HG03439 (cell line): ENCODE results near the gene GREB1L.
"Not testable (repeated sequence)": the region's sequence is repeated elsewhere in the genome, so short reads cannot be mapped to it uniquely, and the experiment has no call there.

ENCODE experiments used
- ATAC-seq: cut with Tn5 transposase; IDR thresholded peaks from one replicate; pipeline ENCODE4 v1.9.1; 2021; ENCODE audit warnings: mild to moderate bottlenecking, moderate library complexity; ENCODE audit not compliant: unreplicated experiment

The GREB1L gene

GRCh38 chr18:21303895-21304294 lies 61.9 kb downstream of the GREB1L start:
- ATAC-seq, result no peak

- ATAC-seq, result no peak
Observed at GRCh38 chr18:21305621-21306020, 63.6 kb downstream of the GREB1L start.

GRCh38 chr18:21306368-21306767 lies 64.3 kb downstream of the GREB1L start:
- no peak for ATAC-seq

- ATAC-seq, result no peak
Observed at GRCh38 chr18:21307578-21307977, 65.5 kb downstream of the GREB1L start.

- no peak for ATAC-seq
Observed at GRCh38 chr18:21309248-21309647, 67.2 kb downstream of the GREB1L start.

- not testable (repeated sequence) for ATAC-seq
Observed at GRCh38 chr18:21311980-21312379, 69.9 kb downstream of the GREB1L start.

- no peak for ATAC-seq
Observed at GRCh38 chr18:21313576-21313975, 71.5 kb downstream of the GREB1L start.

GRCh38 chr18:21314724-21315123 lies 72.7 kb downstream of the GREB1L start:
- no peak for ATAC-seq

GRCh38 chr18:21315126-21315525 lies 73.1 kb downstream of the GREB1L start:
- not testable (repeated sequence) for ATAC-seq

GRCh38 chr18:21315741-21316197 lies 73.7 kb downstream of the GREB1L start:
- ATAC-seq, result no peak

- no peak for ATAC-seq
Observed at GRCh38 chr18:21316296-21316695, 74.3 kb downstream of the GREB1L start.

- no peak for ATAC-seq
Observed at GRCh38 chr18:21321711-21322110, 79.7 kb downstream of the GREB1L start.

GRCh38 chr18:21327101-21327500 lies 85.1 kb downstream of the GREB1L start:
- ATAC-seq, result no peak

GRCh38 chr18:21330122-21330701 lies 88.2 kb downstream of the GREB1L start:
- ATAC-seq, result no peak

GRCh38 chr18:21331065-21331464 lies 89.0 kb downstream of the GREB1L start:
- no peak for ATAC-seq

GRCh38 chr18:21335927-21336488 lies 94.0 kb downstream of the GREB1L start:
- ATAC-seq, result no peak

- ATAC-seq, result no peak
Observed at GRCh38 chr18:21336846-21337245, 94.8 kb downstream of the GREB1L start.

- no peak for ATAC-seq
Observed at GRCh38 chr18:21341141-21341540, 99.1 kb downstream of the GREB1L start.

- no peak for ATAC-seq
Observed at GRCh38 chr18:21342372-21342771, 100.3 kb downstream of the GREB1L start.

- no peak for ATAC-seq
Observed at GRCh38 chr18:21344860-21345259, 102.8 kb downstream of the GREB1L start.

GRCh38 chr18:21345840-21346239 lies 103.8 kb downstream of the GREB1L start:
- ATAC-seq, result no peak

GRCh38 chr18:21359746-21360145 lies 117.7 kb downstream of the GREB1L start:
- no peak for ATAC-seq

GRCh38 chr18:21361307-21361880 lies 119.4 kb downstream of the GREB1L start:
- no peak for ATAC-seq
